HG03196 (cell line): ENCODE data around the gene GAS2L1.

Source experiments
- ATAC-seq: cut with Tn5 transposase; IDR thresholded peaks from one replicate; pipeline ENCODE4 v1.9.1; 2021; ENCODE audit not compliant: unreplicated experiment

The GAS2L1 gene

GRCh38 chr22:29306175-29306834 is at the start of gene GAS2L1:
TSS of gene GAS2L1 (plus strand) at chr22:29306650. CDS start at chr22:29308106, 1,456 bp downstream.
- no peak for ATAC-seq

DNA sequence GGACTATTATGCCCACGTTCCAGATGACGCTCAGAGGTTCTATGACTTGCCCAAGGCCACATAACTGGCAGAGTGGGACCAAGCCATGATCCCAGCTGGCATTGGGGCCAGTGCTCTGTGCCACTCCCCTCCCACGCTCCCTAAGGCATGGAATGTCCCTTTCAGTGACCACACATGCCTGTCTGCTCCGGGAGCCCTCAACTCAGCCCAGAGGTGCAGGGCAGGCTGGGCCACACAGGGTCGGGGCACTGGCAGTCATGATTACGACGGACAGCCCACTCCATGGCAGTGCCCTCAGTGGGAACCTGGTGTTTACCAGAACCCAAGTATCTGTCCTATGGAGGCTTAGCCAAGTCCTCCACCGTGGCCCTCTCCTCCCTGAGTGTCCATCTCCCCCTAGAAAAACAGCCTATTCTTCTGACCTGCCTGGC is 48.7 kb upstream of the GAS2L1 start:
- no peak for ATAC-seq

GRCh38 chr22:29258407-29259252 is 47.8 kb upstream of the GAS2L1 start:
- no peak for ATAC-seq

GRCh38 chr22:29259253-29259899 is 47.1 kb upstream of the GAS2L1 start:
- no peak for ATAC-seq

- ATAC-seq, result no peak
Observed at GRCh38 chr22:29260031-29260560, 46.4 kb upstream of the GAS2L1 start.

DNA sequence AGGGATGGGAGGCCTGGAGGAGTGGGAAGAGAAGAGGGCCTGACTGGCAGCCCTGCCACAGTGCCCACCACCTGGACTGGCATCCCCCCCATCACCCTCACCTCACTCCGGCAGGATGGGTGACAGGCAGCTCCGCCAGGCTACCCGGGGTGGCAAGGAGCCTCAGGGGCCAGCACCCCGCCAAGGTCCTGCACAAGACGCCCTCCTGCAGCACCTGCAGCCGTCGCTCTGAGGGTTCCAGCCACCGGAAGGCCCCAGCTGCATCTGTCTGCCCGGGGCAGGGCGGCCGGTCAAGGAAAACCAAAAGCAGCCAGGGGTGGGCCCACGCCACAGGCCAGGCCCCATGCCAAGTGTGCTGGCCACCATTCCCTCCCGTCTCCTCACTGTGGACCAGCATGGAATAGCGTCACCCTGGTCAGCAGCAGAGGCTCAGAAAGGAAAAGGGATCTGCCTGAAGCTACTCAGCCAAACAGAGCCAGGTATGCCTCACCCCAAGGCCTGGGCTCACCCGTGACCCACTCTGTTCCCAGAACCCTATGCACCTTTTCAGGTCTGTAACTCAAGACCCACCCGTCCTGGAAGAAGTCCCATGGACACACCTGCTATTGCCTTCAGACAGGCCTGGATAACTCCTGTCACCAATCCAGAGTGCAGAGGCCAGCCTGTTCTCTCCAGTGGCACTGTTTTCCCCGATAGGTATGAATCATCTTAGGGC is 45.7 kb upstream of the GAS2L1 start:
- ATAC-seq, result no peak

GRCh38 chr22:29263791-29264276 is 42.6 kb upstream of the GAS2L1 start:
- ATAC-seq, result no peak

- ATAC-seq, result no peak
Observed at GRCh38 chr22:29265305-29265704, 41.1 kb upstream of the GAS2L1 start.

- ATAC-seq, result no peak
Observed at GRCh38 chr22:29265929-29266328, 40.5 kb upstream of the GAS2L1 start.

GRCh38 chr22:29266564-29267461 is 39.6 kb upstream of the GAS2L1 start:
- no peak for ATAC-seq

DNA sequence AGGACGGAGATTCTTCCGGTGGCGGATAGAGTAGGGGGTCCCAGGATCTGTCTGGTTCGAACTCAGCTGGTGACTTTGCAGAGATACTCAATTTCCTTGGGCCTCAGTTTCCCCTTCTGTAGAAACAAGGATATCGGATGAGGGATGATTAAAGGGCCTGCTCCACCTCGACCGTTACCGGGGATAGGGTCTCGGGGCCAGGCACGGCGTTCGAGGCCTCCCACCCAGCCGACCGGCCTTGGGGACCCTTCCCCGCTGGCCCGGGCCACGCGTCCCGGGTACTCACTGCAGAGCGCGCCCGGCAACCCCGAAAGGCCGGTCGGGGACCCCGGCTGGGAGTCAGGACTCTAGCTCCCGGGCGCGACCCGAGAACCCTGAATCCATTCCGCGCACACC is 39.0 kb upstream of the GAS2L1 start:
- ATAC-seq, result no peak

DNA sequence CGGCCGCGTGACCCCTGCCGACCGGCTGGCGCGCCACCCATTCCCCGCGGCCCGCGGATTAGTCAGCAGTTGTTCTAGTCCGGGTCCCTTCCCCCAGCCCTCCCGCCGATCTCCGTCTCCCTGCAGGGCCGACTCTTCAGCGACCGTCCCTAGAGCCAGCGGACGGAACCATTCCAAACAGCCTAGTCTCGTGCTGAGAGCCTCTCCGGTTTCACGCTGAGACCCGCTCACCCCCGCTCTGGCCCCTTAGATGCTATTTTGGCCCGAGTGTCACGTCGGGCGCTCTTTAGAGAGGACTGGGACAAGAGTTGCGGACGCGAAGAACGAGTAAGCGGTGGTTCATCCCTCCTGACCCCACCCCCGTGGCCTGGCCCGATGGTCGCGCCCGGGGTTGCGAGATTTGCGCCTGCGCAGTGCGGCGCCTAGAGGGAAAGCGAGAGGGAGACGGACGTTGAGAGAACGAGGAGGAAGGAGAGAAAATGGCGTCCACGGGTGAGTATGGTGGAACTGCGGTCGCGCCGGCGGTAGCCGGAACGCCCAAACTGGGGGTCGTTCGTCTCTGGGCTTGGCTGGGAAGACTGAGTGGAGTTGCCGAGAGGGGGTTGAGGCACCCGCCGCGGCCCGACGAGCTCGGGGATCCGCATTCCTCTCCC is 38.5 kb upstream of the GAS2L1 start, which contains the start of the genes EWSR1 and RHBDD3:
Gene EWSR1, plus strand, starts transcription at position 411 of the 653 bp plus-strand sequence. Its CDS starts 69 bp downstream, at position 480.
Gene RHBDD3, minus strand, starts transcription at position 124 of the 653 bp plus-strand sequence. CDS start 2,355 bp downstream, outside the sequence.
- peak; percentile 76 for ATAC-seq

DNA sequence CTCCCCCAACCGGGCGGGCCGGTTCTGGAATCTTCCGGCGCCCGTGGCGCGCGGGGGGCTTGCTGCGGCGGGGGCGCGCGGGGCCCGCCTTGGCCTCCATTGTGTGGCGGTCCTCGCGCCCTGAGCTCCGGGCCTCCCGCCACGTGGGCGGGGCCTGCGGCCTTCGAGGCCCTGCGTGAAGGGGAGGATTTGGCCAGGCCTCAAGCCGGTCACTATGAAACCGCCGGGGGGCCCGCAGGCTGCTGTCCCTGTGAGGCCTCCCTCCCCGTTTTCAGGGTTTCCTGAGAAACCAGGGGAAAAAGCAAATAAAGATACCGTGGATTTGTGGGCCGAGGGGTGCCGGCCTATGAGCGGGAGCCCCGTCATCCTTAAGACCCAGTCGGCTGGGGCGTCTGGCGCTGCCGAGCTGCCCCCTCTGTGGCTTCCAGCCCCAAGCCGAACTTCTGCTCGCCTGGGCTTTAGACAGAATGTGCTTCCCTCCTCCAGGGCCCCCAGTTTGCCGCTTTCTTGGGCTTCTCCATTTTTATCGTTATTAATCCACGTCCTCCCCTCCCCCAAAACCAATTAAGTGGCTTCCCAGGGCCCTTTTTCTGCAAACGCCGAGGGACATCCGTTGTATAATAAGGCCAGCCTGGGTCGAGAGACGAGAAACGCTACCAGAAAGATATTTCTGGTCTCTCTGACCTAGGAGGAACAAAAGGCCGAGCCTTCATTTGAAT is 37.8 kb upstream of the GAS2L1 start:
- ATAC-seq, result peak; percentile 26

- no peak for ATAC-seq
Observed at GRCh38 chr22:29269230-29269604, 37.2 kb upstream of the GAS2L1 start.

DNA sequence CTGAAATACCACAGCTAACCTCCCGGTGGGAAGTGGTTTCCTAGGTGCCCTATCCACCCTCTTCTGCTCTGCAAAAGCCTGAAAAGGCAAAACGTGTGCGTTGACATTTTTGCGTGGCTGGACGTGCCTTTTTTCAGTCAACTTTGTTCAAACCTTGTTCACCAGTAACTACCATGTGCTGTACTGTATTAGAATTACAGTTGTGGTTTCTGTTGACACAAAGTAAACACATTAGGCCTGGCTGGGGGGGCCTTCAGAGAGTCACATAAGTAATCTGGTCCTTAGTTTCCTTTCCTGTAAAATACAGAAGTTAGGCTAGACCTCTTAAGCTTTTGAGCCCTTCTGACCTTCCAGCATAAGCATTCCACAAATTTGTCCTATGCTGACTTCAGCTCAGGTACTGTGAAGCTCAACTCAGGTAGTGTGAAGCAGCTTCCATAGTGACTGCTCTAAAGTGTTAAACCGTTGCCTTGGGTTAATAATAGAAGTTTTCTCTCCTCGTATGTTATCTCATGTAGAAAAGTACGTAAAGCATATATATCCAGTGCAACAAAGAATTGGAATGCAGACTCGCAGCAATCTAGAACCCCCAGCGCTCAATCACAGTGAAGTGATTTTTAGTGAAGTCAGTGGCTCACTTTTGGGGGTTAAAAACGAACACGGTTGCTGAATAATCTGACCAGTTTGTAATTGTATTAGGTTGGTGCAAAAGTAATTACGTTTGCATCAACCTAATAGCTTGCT is 36.5 kb upstream of the GAS2L1 start:
- ATAC-seq, result no peak

GRCh38 chr22:29270475-29271271 is 35.8 kb upstream of the GAS2L1 start:
- ATAC-seq, result no peak

DNA sequence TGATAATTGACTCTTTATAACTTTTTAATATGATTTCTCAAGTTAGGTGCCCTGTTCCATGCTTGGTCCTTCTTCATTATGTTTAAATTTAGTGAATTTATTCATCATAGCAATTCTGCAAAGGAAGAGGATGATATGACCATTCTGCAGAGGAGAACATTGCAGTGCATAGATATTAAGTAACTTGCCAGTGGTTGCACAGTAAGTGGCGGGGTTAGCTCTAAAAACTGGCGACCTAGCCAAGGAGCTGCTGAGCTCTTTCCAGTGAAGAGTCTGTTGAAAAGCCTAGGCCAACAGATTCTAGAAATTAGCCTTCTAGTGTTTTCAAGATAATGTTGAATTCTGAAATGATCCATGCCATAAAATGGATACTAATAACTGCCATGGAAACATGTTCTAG is 33.8 kb upstream of the GAS2L1 start:
- ATAC-seq, result no peak
